ENCODE measurements around the gene FFAR4.

Gene FFAR4

GRCh38 chr10:93601146-93601773 is 34.8 kb downstream of the FFAR4 start, which contains the start of gene RBP4:
RBP4 (minus strand) TSS chr10:93601235; CDS start chr10:93601028, 207 bp downstream.
- no peak for DNase-seq

DNA sequence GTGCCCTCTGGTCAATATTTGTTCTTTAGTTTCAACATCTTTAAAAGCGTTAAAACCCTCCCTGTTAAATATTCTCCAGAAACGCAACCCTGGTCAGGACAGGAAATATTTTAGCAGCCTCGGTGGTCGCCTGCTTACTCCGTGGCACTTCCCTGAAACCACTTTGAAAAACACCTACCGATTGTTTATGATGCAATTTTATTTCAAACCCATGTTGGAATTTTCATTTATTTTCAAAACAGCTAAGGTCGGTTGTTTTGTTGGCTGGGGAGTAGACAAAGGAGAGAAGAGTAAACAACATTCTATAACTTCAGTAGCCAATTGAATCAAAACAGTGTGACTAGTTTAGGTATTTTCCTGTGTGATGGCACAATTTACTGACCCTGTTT is 35.3 kb downstream of the FFAR4 start:
- DNase-seq: no peak

DNA sequence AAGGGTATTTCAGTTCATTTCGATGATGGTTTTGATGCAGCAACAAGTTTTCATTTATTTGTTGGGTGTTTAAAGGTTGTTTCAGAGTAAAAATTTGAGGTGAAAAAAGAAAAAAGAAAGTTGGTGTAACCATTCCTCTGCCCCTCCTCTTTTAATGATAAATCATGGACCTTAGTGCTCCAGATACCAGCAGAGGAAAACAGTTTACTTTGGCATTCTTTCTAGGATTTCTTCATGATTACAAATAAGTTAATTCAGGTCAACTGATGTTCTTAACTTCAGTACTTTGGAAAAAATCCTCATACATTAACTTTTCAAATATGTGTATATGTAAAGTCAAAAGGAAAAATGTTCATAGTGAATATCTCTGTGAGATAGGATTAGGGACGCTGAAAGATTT is 36.6 kb downstream of the FFAR4 start:
- DNase-seq: no peak

GRCh38 chr10:93604146-93604545 is 37.7 kb downstream of the FFAR4 start:
- DNase-seq: no peak

GRCh38 chr10:93608421-93608820 is 42.0 kb downstream of the FFAR4 start:
- DNase-seq: no peak

DNA sequence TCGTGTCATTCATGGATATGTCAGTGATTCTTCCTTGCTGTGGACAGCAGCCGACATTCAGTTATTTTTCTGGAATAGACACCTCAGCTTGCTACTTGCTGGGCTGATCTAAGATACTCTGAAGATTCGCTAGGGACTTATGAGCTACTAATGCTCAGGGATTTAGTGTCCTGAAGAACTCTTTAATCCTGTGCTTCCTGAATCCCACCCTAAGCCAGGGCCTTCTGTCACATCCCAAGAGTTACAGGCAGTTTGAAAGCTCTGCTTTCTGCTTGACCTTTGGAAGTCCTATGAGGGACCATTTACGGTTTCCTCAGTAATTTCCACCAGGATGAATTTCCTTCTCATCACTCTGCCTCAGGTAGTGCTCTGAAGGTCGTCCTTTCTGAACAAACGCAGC is 45.8 kb downstream of the FFAR4 start, which contains the start of gene PDE6C:
Gene PDE6C (plus strand): TSS at position 227 of the 400 bp plus-strand sequence. CDS start 189 bp downstream, outside the sequence.
- DNase-seq: no peak

DNA sequence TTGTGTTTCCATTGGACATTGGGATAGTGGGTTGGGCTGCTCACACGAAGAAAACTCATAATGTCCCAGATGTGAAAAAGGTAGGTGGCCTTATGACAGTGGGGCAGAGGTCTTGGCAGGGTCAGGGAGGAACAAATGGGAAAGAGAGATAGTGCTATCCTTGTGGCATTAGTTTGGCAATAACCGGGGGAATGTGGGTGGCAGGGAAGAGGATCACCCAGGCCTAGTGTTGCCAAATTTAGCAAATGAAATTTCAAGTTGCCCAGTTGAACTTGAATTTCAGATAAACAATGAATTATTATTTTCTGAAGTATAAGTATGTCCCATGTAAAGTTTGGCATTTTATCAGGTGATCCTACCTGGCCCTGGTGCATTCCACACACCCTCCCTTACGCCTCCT is 46.7 kb downstream of the FFAR4 start:
- no peak for DNase-seq

DNA sequence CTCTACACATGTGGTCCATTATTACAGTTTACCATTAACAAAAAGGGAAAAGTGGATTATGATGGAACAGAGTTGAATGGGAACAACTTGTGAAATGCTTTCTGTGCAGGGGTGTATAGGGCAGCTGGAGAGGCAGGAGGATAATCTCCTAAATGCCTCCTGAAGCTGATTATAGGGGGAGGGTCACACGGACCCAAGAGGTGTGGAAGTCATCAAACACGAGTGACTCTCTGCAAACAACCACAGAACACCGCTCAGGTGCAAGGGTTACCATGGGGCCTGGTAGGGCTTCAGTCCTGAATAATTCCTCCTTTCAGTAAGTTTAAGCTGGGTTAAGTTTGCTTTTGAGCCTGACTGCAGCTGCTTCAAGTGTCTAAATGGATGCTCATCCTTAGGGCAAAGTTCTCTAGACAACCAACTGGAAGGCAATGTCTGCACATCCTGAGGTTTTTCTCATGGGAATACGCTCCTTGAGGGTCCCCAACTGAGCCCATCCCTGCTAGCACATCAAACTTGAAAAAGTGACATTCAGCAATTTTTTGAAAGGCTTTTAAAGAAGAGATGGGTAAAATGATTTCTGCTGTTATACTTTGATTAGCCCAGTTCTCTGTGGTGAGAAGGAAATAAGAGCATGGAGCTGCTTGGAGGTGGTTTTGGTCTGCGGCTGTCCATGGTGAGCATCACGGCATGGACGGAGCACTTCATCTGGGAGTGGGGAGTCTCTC is 47.8 kb downstream of the FFAR4 start:
- DNase-seq: no peak

DNA sequence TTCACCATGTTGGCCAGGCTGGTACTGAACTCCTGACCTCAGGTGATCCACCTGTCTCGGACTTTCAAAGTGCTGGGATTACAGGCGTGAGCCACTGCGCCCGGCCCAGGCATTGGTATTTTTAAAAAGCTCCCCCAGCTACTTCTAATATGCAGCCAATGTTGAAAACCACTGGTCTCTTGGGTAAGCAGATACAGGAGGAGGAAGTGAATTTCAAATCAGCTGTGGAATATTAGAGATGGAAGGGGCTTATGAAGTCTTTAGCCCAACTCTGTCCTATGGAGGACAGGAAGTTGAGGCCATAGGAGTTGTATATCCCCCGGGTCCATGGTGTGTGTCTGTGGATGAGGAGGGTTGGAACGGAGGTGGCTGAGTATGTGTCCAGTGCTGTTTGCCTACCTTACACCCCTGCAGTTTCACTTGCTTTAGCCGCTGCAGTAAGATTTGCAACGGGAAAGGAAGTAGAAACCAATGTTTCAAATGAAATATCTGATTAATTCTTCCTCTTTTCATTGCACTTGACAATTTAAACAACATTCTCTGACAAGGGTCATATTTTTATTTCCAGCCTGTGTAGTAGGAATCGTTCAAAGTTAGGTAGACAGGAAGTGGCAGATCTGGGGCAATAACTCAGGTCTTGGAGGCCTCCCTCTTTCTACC is 49.2 kb downstream of the FFAR4 start:
- no peak for DNase-seq

DNA sequence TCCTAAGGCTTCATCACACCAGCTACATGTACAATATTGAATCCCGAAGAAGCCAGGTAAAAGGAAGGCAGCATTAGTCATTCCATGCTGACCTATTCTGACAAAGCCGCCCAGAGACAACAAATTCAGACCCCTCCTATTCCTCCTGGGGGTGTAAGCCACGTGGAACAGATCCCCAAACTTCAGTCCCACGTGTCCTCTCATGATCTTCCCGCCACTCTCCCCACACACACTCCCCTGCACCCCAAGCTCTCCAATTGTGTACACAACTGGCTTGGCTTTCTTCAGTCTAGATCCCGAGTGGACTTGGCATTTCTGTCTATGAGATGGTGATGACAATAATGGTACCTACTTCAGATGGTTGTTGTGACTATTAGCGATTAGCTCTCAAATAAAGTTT is 54.5 kb downstream of the FFAR4 start:
- DNase-seq: no peak

DNA sequence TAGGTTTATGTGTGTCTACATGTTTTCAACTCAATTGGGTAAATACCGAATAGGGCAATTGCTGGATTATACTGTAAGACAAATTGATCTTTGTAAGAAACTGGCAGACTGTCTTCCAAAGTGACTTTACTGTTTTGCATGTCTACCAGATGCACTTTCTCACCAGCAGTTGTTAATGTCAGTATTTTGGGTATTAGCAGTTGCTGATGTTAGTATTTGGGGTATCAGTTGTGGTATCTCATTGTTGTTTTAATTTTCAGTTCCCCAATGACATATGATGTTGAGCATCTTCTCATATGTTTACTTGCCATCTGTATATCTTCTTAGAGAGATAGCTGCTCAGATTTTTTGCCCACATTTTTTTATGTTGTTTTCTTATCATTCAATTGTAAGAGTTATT is 56.5 kb downstream of the FFAR4 start:
- DNase-seq: no peak

DNA sequence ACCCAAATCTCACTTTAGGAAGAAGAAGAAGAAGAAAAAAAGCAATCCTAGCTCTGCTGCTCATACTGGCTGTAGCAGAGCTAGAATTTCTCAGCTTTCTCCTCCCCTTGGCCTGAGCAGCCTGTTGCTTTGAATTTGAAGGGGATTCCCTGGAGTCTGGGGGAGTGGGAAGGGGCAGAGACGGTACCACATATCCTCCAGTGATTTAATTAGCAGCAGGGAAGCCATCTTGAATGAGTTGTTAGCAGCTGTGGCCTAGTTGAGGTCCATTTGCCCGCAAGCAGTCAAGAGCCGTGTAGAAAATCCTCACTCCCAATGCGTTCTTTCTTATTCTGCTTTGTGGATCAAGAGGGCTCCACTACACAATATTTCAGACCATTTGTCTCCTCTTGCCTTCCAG is 62.4 kb downstream of the FFAR4 start:
- DNase-seq: no peak

- no peak for DNase-seq
These were observed 63.3 kb downstream of the FFAR4 start for GRCh38 chr10:93629647-93630305.

- DNase-seq: no peak
These were observed 64.4 kb downstream of the FFAR4 start for GRCh38 chr10:93630625-93631557.

Data from NCI-H1417 treated with DMSO at 0.1 percent for 48 hours (cell line).